Heart left ventricle (tissue), 16 donors: Measurements from ENCODE around the gene FGF2. TPM values are rescaled to one million over a fixed set of nuclear protein-coding genes. Genes with fewer than 3 reads are reported as not detected.

Experiments
- ATAC-seq, 4 donors: fragments of 200-7000 bp; cut with Tn5 transposase; one replicate each; pipeline ENCODE4 v1.9.1; 2020 to 2022; ENCODE audit warnings: moderate library complexity in 4 of 4, mild to moderate bottlenecking in 3 of 4, moderate number of reproducible peaks in 1 of 4
- DNase-seq, 5 donors: peaks; one replicate each; pipeline ENCODE4 v3.0.0-alpha.2; 2020
- H3K27ac ChIP-seq, 12 donors: fragments of 200-600 bp; sonication (generic) in 4 of 12; one replicate each; pipeline versions ENCODE4 v1.5.0 to v1.8.0; 2016 to 2022; ENCODE audit warnings: mild to moderate bottlenecking in 2 of 12
- H3K27me3 ChIP-seq, 9 donors: fragments of 200-600 bp; sonication (generic) in 2 of 9; one replicate each; pipeline versions ENCODE4 v1.5.1 to v1.8.0; 2016 to 2022; ENCODE audit warnings: mild to moderate bottlenecking in 3 of 9
- H3K36me3 ChIP-seq, 9 donors: fragments of 200-600 bp; sonication (generic) in 2 of 9; one replicate each; pipeline versions ENCODE4 v1.5.0 to v1.8.0; 2018 to 2022; ENCODE audit warnings: mild to moderate bottlenecking in 2 of 9
- H3K4me1 ChIP-seq, 12 donors: fragments of 200-600 bp; sonication (generic) in 4 of 12; one replicate each; pipeline versions ENCODE4 v1.5.0 to v1.8.0; 2016 to 2022; ENCODE audit warnings: mild to moderate bottlenecking in 3 of 12
- H3K4me3 ChIP-seq, 12 donors: fragments of 200-600 bp; sonication (generic) in 4 of 12; one replicate each; pipeline versions ENCODE4 v1.5.0 to v1.8.0; 2017 to 2022; ENCODE audit warnings: mild to moderate bottlenecking in 9 of 12, moderate library complexity in 4 of 12
- H3K9me3 ChIP-seq, 12 donors: fragments of 200-600 bp; sonication (generic) in 4 of 12; one replicate each; pipeline versions ENCODE4 v1.5.0 to v1.8.0; 2016 to 2022; ENCODE audit warnings: mild to moderate bottlenecking in 1 of 12
- POLR2A ChIP-seq, 2 donors: fragments of 450-650 bp; IDR thresholded peaks; one replicate each; pipeline ENCODE4 v1.6.1; 2017; ENCODE audit warnings: antibody characterized with exemption in 2 of 2, mild to moderate bottlenecking in 2 of 2, moderate library complexity in 2 of 2
- WGBS, 4 donors: extraction: QIAGEN DNeasy Blood & Tissue Kit in 2 of 4; methylation state at CpG; one replicate each; pipeline versions ENCODE4 v1.1.5 to v1.1.7; 2013 to 2018; 5-methylcytosine and 5-hydroxymethylcytosine counted together
- intact Hi-C, 10 donors: fragments of 100-400 bp; cut with DNase I; formaldehyde crosslinking; loops; one replicate each; pipeline versions ENCODE4 v1.11.1 to v1.14.2; 2022
- polyA plus RNA-seq, 2 donors: library from polyadenylated mRNA; stranded (reverse); fragments of 200-250 nt; gene quantifications; one replicate each; pipeline ENCODE4 v1.2.3, GENCODE V29; 2013
- total RNA-seq, 9 donors: library from RNA; depleted of rRNA in 2 of 9; stranded (reverse); fragments of >200 nt in 2 of 9; fragmentation: NEBNext Ultra II Directional in 3 of 9; extraction: Animal tissue kit (Norgen Biotek cat#: 25700) in 3 of 9; gene quantifications; one replicate each; pipeline versions ENCODE4 v1.1.0 to v1.2.4, GENCODE V29; 2016 to 2023
- TF ChIP-seq, protein P1 (sequence below), 12 donors: fragments of 200-600 bp; sonication (generic) in 4 of 12; IDR thresholded peaks; one replicate each; pipeline versions ENCODE4 v1.5.0 to v1.8.0; 2018 to 2022; ENCODE audit warnings: antibody characterized with exemption in 12 of 12, mild to moderate bottlenecking in 5 of 12
- donor health status: ischemic (EF 13 %, LVEDD 7.1; RV severe dilation, severe dysfunction).
- donor health status: healthy with polysubstance abuse.
- donor health status: DM: no; HTN: yes; CAD: no.
- donor health status: DM: no; HTN: no; CAD: no.
- donor health status: ischemic (EF 25% LVEDD 6.9; RV normal size, moderate dysfunction).
- donor health status: ischemic (EF 25% LVEDD 5.7; RV mildly dilated, moderate dysfunction).
- donor health status: healthy.
- donor health status: DM: yes; HTN: yes; CAD: no.
- donor health status: ischemic (EF 35%, LVEDD 5.7; RV mildly dilated, moderate dysfunction).
- donor health status: nonischemic (EF 11% LVEDD 7.7; RV severe dilation, severe dysfunction).
- donor health status: DM: yes; HTN: yes; CAD: no.
- donor health status: PGD.
- donor health status: ischemic (EF 29% LVEDD 5.4; RV normal size, mild dysfunction).
- donor health status: nonischemic (EF 23%, LVEDD 6.1; RV moderate dilation, normal function).

FGF2 gene
- total and polyA plus RNA-seq, 11 donors = 2.2 to 14.4 (median 5.9) TPM

DNA sequence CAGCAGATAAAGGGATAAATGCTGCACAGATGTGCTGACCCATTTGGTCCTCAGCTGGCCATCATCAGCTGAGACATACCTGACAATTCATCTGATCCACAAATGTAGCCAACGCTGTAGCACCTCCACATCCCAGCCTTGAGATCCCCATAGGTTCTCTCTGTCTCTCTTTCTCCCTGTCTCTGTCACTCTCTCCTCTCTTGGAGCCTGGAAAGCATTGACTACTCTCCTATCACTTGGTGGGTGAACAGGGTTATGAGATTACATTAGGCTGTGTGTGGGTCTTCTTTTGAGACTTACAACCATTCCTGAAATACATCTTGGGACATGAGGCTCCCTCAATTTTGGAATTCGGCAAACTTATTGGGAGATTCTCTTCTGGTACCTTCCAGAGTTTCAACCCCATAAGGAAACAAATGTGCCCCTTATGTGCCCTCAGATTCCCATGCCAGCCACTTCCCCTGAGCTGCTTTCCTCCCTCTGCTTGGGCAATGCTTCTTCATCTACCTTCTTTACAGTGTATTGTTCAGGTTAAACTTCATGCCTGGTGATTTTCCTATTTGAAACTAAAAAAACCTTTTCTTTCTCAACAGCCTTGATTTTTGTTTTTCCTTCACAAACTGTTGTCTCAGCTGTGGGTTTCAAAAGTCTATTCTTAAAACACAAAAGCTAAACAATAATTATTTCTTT is 29.1 kb upstream of the FGF2 start:
- intact Hi-C loops = loop anchor here in 1 of 10 donors (5.0 kb wide), 1 partner anchor 35 kb away; no protein-coding TSS in a partner anchor
- ATAC-seq (no peak), DNase-seq (no peak)
- Histone ChIP-seq H3K27ac (peak overlapping the region; percentile 8 to 78 (median 68)), H3K36me3 (no peaks in the 10 kb centered on the region), H3K4me1 (peaks cover 0 to 23% (median 14%) of the 10 kb centered on the region in 12 donors), H3K9me3 (no peaks in the 10 kb centered on the region), H3K27me3 (no peaks in the 10 kb centered on the region), H3K4me3 (peak overlapping the region in 7 of 12 donors; percentile 6 to 40 (median 19))
- 94 to 97% (median 95%) methylated on average over 2 of the region's 2 CpGs for WGBS, 4 donors
- TF ChIP-seq, protein P1, sequence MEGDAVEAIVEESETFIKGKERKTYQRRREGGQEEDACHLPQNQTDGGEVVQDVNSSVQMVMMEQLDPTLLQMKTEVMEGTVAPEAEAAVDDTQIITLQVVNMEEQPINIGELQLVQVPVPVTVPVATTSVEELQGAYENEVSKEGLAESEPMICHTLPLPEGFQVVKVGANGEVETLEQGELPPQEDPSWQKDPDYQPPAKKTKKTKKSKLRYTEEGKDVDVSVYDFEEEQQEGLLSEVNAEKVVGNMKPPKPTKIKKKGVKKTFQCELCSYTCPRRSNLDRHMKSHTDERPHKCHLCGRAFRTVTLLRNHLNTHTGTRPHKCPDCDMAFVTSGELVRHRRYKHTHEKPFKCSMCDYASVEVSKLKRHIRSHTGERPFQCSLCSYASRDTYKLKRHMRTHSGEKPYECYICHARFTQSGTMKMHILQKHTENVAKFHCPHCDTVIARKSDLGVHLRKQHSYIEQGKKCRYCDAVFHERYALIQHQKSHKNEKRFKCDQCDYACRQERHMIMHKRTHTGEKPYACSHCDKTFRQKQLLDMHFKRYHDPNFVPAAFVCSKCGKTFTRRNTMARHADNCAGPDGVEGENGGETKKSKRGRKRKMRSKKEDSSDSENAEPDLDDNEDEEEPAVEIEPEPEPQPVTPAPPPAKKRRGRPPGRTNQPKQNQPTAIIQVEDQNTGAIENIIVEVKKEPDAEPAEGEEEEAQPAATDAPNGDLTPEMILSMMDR (IDR thresholded peaks at IDR 0.05) = no peak
- no peak for TF ChIP-seq POLR2A (IDR thresholded peaks at IDR 0.05)

DNA sequence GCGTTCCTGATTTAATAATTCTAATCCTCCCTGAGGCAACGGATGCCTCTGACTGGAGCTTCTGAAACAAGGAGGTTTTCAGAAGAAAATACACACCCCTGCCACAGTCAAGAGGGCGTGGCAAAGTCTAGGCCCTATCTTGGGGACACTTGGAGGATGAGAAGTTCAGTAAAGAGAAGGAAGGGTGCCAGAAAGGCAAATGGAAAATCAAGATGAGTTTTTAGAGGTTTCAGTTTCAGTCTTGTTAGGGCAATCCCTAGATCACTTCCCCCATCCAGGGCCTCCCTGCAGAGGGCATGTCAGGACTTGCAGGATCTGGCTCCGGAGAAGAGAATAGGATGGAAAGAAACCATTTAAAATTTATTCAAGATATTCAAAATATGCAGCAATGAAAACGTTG is 28.5 kb upstream of the FGF2 start:
- TF ChIP-seq POLR2A (IDR thresholded peaks at IDR 0.05) = no peak
- TF ChIP-seq, protein P1 (IDR thresholded peaks at IDR 0.05) = peak in 2 of 12 donors; percentile 27 to 34
- Histone ChIP-seq H3K4me1 (peaks cover 0 to 23% (median 14%) of the 10 kb centered on the region in 12 donors), H3K4me3 (peak overlapping the region in 7 of 12 donors; percentile 6 to 40 (median 19)), H3K27ac (peak overlapping the region; percentile 8 to 78 (median 68)), H3K36me3 (no peaks in the 10 kb centered on the region), H3K27me3 (no peaks in the 10 kb centered on the region), H3K9me3 (no peaks in the 10 kb centered on the region)
- WGBS, 4 donors = 23 to 36% (median 26%) methylated on average over 5 of the region's 5 CpGs
- intact Hi-C loops = loop anchor here in 1 of 10 donors (5.0 kb wide), 1 partner anchor 36 kb away; no protein-coding TSS in a partner anchor
- DNase-seq (peak in 4 of 5 donors; percentile 52 to 58 (median 56)), ATAC-seq (peak; percentile 62 to 96 (median 76))

DNA sequence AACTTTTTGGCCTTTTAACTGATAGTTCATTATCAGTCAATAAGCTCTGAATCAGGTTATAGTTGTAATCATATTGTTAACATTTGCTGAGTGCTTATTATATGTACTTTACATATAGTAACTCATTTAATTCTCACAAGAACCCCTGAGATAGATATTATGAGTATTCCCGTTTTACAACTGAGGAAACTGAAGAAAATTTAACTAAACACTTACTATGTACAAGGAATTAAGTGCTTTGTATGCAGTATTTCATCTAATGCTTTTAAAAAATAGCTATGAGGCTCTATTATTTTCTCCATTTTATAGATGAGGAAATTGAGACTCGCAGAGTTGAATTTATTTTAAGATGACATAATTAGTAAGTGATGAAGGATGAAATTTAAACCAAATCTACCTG is 27.7 kb upstream of the FGF2 start:
- Histone ChIP-seq H3K36me3 (no peaks in the 10 kb centered on the region), H3K9me3 (no peaks in the 10 kb centered on the region), H3K27ac (peak overlapping the region in 8 of 12 donors; percentile 41 to 78 (median 68)), H3K27me3 (no peaks in the 10 kb centered on the region), H3K4me3 (no peak overlapping the region), H3K4me1 (peaks cover 0 to 23% (median 15%) of the 10 kb centered on the region in 12 donors)
- no peak for DNase-seq
- ATAC-seq = no peak
- TF ChIP-seq POLR2A (IDR thresholded peaks at IDR 0.05) = no peak
- TF ChIP-seq, protein P1 (IDR thresholded peaks at IDR 0.05) = no peak
- WGBS, 4 donors = 92 to 98% (median 95%) methylated on average over 2 of the region's 2 CpGs
- intact Hi-C loops = loop anchor here in 1 of 10 donors (5.0 kb wide), 1 partner anchor 37 kb away; no protein-coding TSS in a partner anchor

DNA sequence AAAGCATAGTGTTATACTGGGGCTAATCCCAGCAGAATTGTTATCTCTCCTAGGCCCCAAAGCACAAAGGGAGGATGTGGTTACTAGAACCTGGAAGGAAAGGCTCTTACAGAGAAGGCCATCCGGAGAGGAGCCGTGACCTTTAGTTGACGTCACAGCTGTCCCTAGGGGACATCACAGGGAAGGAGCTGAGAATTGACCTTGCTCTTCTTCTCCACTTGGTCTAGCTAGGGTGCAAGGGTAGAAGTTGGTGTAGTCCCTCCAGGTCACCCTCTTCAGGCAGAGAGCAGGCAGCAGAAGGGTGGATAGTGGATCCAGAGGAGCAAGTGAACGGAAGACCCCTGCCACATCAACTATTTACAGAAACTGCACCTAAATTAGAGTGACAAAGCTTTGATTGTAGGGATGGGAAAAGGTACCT is 22.8 kb upstream of the FGF2 start:
- Histone ChIP-seq H3K36me3 (no peaks in the 10 kb centered on the region), H3K27me3 (no peaks in the 10 kb centered on the region), H3K27ac (peak overlapping the region in 4 of 12 donors; percentile 1 to 39 (median 16)), H3K9me3 (no peaks in the 10 kb centered on the region), H3K4me1 (peaks cover 0 to 4% (median under 1%) of the 10 kb centered on the region in 12 donors), H3K4me3 (no peak overlapping the region)
- DNase-seq (peak in 4 of 5 donors; percentile 45 to 67 (median 50)), ATAC-seq (peak; percentile 51 to 98 (median 76))
- TF ChIP-seq, protein P1 (IDR thresholded peaks at IDR 0.05) = no peak
- no peak for TF ChIP-seq POLR2A (IDR thresholded peaks at IDR 0.05)
- intact Hi-C loops = no loop called here
- 56 to 64% (median 60%) methylated on average over 4 of the region's 4 CpGs for WGBS, 4 donors
